Glomerular visceral epithelial cell (primary cell): Measurements from ENCODE around the gene GPR55.

Experiments
- DNase-seq: peaks from one replicate; pipeline ENCODE4 v3.0.0-alpha.2; 2016; ENCODE audit errors: extremely low spot score

The GPR55 gene

GRCh38 chr2:230901006-230901405 is 24.0 kb downstream of the GPR55 start:
- DNase-seq = no peak

- no peak for DNase-seq
Measured at GRCh38 chr2:230900336-230900995, 24.6 kb downstream of the GPR55 start.

- DNase-seq = no peak
Measured at GRCh38 chr2:230899786-230900185, 25.3 kb downstream of the GPR55 start.

GRCh38 chr2:230899287-230899686 is 25.8 kb downstream of the GPR55 start:
- no peak for DNase-seq

- no peak for DNase-seq
Measured at GRCh38 chr2:230898713-230899091, 26.3 kb downstream of the GPR55 start.

- DNase-seq = no peak
Measured at GRCh38 chr2:230898016-230898712, 26.9 kb downstream of the GPR55 start.

GRCh38 chr2:230896346-230897115 is 28.5 kb downstream of the GPR55 start:
- no peak for DNase-seq

- DNase-seq = no peak
Measured at GRCh38 chr2:230895536-230896345, 29.3 kb downstream of the GPR55 start.

- DNase-seq = no peak
Measured at GRCh38 chr2:230893841-230894781, 30.9 kb downstream of the GPR55 start.

GRCh38 chr2:230893338-230893737 is 31.7 kb downstream of the GPR55 start:
- DNase-seq = no peak

GRCh38 chr2:230891509-230891908 is 33.5 kb downstream of the GPR55 start:
- DNase-seq = no peak

- DNase-seq = peak; percentile 14
Measured at GRCh38 chr2:230891064-230891463, 34.0 kb downstream of the GPR55 start.

- no peak for DNase-seq
Measured at GRCh38 chr2:230890646-230891045, 34.4 kb downstream of the GPR55 start.

- no peak for DNase-seq
Measured at GRCh38 chr2:230889911-230890601, 35.0 kb downstream of the GPR55 start.

- no peak for DNase-seq
Measured at GRCh38 chr2:230888824-230889400, 36.1 kb downstream of the GPR55 start.

- DNase-seq = no peak
Measured at GRCh38 chr2:230887342-230887741, 37.7 kb downstream of the GPR55 start.

- no peak for DNase-seq
Measured at GRCh38 chr2:230886671-230887071, 38.4 kb downstream of the GPR55 start.

GRCh38 chr2:230886206-230886605 is 38.8 kb downstream of the GPR55 start:
- DNase-seq = no peak

GRCh38 chr2:230885463-230886130 is 39.4 kb downstream of the GPR55 start:
- DNase-seq = no peak
